Endodermal cell (in vitro differentiated cells): ENCODE results near the gene KAT7. TPM values are rescaled to one million over a fixed set of nuclear protein-coding genes. Genes with fewer than 3 reads are reported as not detected.

ENCODE experiments used
- DNase-seq: peaks from one replicate; pipeline ENCODE4 v3.0.0-alpha.2; 2017
- H3K27ac ChIP-seq: 2 replicates; pipeline ENCODE4 v1.5.1; 2013; ENCODE audit warnings: mild to moderate bottlenecking, low read depth, low read length, moderate library complexity
- H3K27me3 ChIP-seq: 2 replicates; pipeline ENCODE4 v1.6.1; 2013; ENCODE audit warnings: mild to moderate bottlenecking, low read length, moderate library complexity; ENCODE audit not compliant: insufficient read depth, control insufficient read depth, poor library complexity, severe bottlenecking
- H3K36me3 ChIP-seq: 2 replicates; pipeline ENCODE4 v1.7.0; 2013; ENCODE audit warnings: mild to moderate bottlenecking, low read length, moderate library complexity; ENCODE audit not compliant: control insufficient read depth, insufficient read depth
- H3K4me1 ChIP-seq: one replicate; pipeline ENCODE4 v1.7.0; 2013; ENCODE audit warnings: low read length; ENCODE audit not compliant: control insufficient read depth, insufficient read depth
- H3K4me3 ChIP-seq: 2 replicates; pipeline ENCODE4 v1.5.1; 2013; ENCODE audit warnings: mild to moderate bottlenecking, low read length, moderate library complexity
- H3K9ac ChIP-seq: 2 replicates; pipeline ENCODE4 v1.6.1; 2013; ENCODE audit warnings: mild to moderate bottlenecking, low read length, moderate library complexity; ENCODE audit not compliant: poor library complexity, severe bottlenecking; ENCODE audit errors: extremely low read depth
- H3K9me3 ChIP-seq: 2 replicates; pipeline ENCODE4 v1.6.1; 2013; ENCODE audit warnings: mild to moderate bottlenecking, low read length, moderate library complexity; ENCODE audit not compliant: control insufficient read depth
- H3K27ac Mint-ChIP-seq: 2 replicates; pipeline ENCODE4 v1.8.0; 2020; ENCODE audit warnings: mixed read lengths
- H3K27me3 Mint-ChIP-seq: 2 replicates; pipeline ENCODE4 v1.8.0; 2021; ENCODE audit warnings: mild to moderate bottlenecking, mixed read lengths; ENCODE audit not compliant: insufficient read depth
- H3K36me3 Mint-ChIP-seq: 2 replicates; pipeline ENCODE4 v1.8.0; 2020; ENCODE audit warnings: low read depth, mixed read lengths
- H3K4me1 Mint-ChIP-seq: 2 replicates; pipeline ENCODE4 v1.8.0; 2020; ENCODE audit warnings: mixed read lengths
- H3K4me3 Mint-ChIP-seq: 2 replicates; pipeline ENCODE4 v1.8.0; 2020; ENCODE audit warnings: mild to moderate bottlenecking, moderate library complexity, mixed read lengths
- H3K9me3 Mint-ChIP-seq: 2 replicates; pipeline ENCODE4 v1.8.0; 2020; ENCODE audit warnings: mild to moderate bottlenecking, mixed read lengths
- WGBS, 2 experiments: methylation state at CpG; one replicate each; pipeline versions ENCODE4 v1.1.5 to v1.1.7; 2013; ENCODE audit warnings: missing lambda C conversion rate in 2 of 2, mixed read lengths in 1 of 2; ENCODE audit not compliant: insufficient coverage in 1 of 2, insufficient read length in 1 of 2; 5-methylcytosine and 5-hydroxymethylcytosine counted together
- total RNA-seq, 2 donors: library from RNA; stranded (reverse); fragmentation: NEBNext Ultra II Directional in 1 of 2; extraction: Animal tissue kit (Norgen Biotek cat#: 25700) in 1 of 2; gene quantifications; 2 replicates in 1 of 2; 3 replicates in 1 of 2; pipeline ENCODE4 v1.2.1, GENCODE V29; 2021
- TF ChIP-seq, protein P1 (sequence below): fragments of 200-600 bp; sonication (generic); conservative IDR thresholded peaks from 2 replicates; pipeline ENCODE4 v1.5.0; 2021; ENCODE audit warnings: antibody characterized with exemption, mild to moderate bottlenecking

The KAT7 gene
- total RNA-seq, 2 donors from 2014 or later = 77.8 to 80.5 TPM

- Histone ChIP-seq H3K36me3 (no peaks in the 10 kb centered on the region), H3K4me1 (no peaks in the 10 kb centered on the region), H3K9ac (no peak overlapping the region), H3K27me3 (peaks cover 5% of the 10 kb centered on the region), H3K27ac (no peak overlapping the region), H3K4me3 (no peak overlapping the region), H3K9me3 (no peaks in the 10 kb centered on the region)
- H3K9me3 Mint-ChIP-seq = no peaks in the 10 kb centered on the region
- H3K4me1 Mint-ChIP-seq = peaks cover 15% of the 10 kb centered on the region
- H3K27me3 Mint-ChIP-seq = peaks cover 3% of the 10 kb centered on the region
- H3K4me3 Mint-ChIP-seq = no peak overlapping the region
- H3K36me3 Mint-ChIP-seq = peaks cover 5% of the 10 kb centered on the region
- DNase-seq = no peak
- WGBS, 2 experiments = 83 to 86% methylated on average over 1 of the region's 1 CpG
- H3K27ac Mint-ChIP-seq = no peak overlapping the region
- TF ChIP-seq, protein P1, sequence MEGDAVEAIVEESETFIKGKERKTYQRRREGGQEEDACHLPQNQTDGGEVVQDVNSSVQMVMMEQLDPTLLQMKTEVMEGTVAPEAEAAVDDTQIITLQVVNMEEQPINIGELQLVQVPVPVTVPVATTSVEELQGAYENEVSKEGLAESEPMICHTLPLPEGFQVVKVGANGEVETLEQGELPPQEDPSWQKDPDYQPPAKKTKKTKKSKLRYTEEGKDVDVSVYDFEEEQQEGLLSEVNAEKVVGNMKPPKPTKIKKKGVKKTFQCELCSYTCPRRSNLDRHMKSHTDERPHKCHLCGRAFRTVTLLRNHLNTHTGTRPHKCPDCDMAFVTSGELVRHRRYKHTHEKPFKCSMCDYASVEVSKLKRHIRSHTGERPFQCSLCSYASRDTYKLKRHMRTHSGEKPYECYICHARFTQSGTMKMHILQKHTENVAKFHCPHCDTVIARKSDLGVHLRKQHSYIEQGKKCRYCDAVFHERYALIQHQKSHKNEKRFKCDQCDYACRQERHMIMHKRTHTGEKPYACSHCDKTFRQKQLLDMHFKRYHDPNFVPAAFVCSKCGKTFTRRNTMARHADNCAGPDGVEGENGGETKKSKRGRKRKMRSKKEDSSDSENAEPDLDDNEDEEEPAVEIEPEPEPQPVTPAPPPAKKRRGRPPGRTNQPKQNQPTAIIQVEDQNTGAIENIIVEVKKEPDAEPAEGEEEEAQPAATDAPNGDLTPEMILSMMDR = no peak
These were observed 3.8 kb upstream of the KAT7 start for GRCh38 chr17:49784636-49785035.

GRCh38 chr17:49787884-49788477, 500 bp upstream of the KAT7 start:
- peaks cover 36% of the 10 kb centered on the region for H3K36me3 Mint-ChIP-seq
- H3K36me3 ChIP-seq = peaks cover 32% of the 10 kb centered on the region
- no peaks in the 10 kb centered on the region for H3K27me3 Mint-ChIP-seq
- peaks cover 5% of the 10 kb centered on the region for H3K27me3 ChIP-seq
- WGBS, 2 experiments = 5 to 8% methylated on average over 13 to 17 of the region's 17 CpGs
- peak overlapping the region; percentile 92 for H3K4me3 ChIP-seq
- peak overlapping the region; percentile 92 for H3K4me3 Mint-ChIP-seq
- H3K4me1 ChIP-seq = no peaks in the 10 kb centered on the region
- H3K27ac Mint-ChIP-seq = peak overlapping the region; percentile 99
- peak overlapping the region; percentile 55 for H3K27ac ChIP-seq
- H3K9me3 Mint-ChIP-seq = no peaks in the 10 kb centered on the region
- no peaks in the 10 kb centered on the region for H3K9me3 ChIP-seq
- peaks cover 18% of the 10 kb centered on the region for H3K4me1 Mint-ChIP-seq
- DNase-seq = peak; percentile 73
- TF ChIP-seq, protein P1 = no peak
- H3K9ac ChIP-seq = peak overlapping the region; percentile 99

- Mint-ChIP-seq H3K27ac (peak overlapping the region; percentile 99), H3K27me3 (no peaks in the 10 kb centered on the region), H3K36me3 (peaks cover 46% of the 10 kb centered on the region), H3K4me3 (peak overlapping the region; percentile 92), H3K9me3 (no peaks in the 10 kb centered on the region), H3K4me1 (peaks cover 18% of the 10 kb centered on the region)
- 6 to 7% methylated on average over 7 to 17 of the region's 17 CpGs for WGBS, 2 experiments
- peaks cover 44% of the 10 kb centered on the region for H3K36me3 ChIP-seq
- H3K27ac ChIP-seq = no peak overlapping the region
- no peaks in the 10 kb centered on the region for H3K9me3 ChIP-seq
- TF ChIP-seq, protein P1 = no peak
- no peak for DNase-seq
- no peaks in the 10 kb centered on the region for H3K27me3 ChIP-seq
- peak overlapping the region; percentile 60 for H3K9ac ChIP-seq
- no peaks in the 10 kb centered on the region for H3K4me1 ChIP-seq
- H3K4me3 ChIP-seq = peak overlapping the region; percentile 82
These were observed 730 bp downstream of the KAT7 start for GRCh38 chr17:49789243-49789578.
